ENCODE measurements around the gene LSM3. TPM values are rescaled to one million over a fixed set of nuclear protein-coding genes. Genes with fewer than 3 reads are reported as not detected.

Gene LSM3
- total and polyA plus RNA-seq, 9 of the 15 experiments (the other 6 are each of a cell fraction or from before 2014, with no cell fraction given) = 33.8 to 203 (median 61.2) TPM

- TF ChIP-seq CHD7 (IDR thresholded peaks at IDR 0.05; ENCODE audit: low read depth, low read length) (no peak), ZNF41 (CRISPR knock-in tag; conservative IDR thresholded peaks at IDR 0.05) (0 out of 2 replicates have a peak, but pooled peaks have one; percentile 10), TCF3 (CRISPR knock-in tag; IDR thresholded peaks at IDR 0.05) (no peak; the same call in none of the 2 replicates), TAF9B (IDR thresholded peaks at IDR 0.05; ENCODE audit: partially characterized antibody) (peak; percentile 89), PPARD (CRISPR knock-in tag; IDR thresholded peaks at IDR 0.05) (no peak), ATF2 (CRISPR knock-in tag; IDR thresholded peaks at IDR 0.05) (no peak), E2F8 (IDR thresholded peaks at IDR 0.05; ENCODE audit: low read depth, partially characterized antibody) (peak; percentile 85), USF1 (CRISPR knock-in tag; IDR thresholded peaks at IDR 0.05) (peak; percentile 65), BRCA1 (IDR thresholded peaks at IDR 0.05) (no peak), BRCA1 (CRISPR knock-in tag; IDR thresholded peaks at IDR 0.05) (no peak; the same call in 1 of the 2 replicates)
Measured at GRCh38 chr3:14178247-14179113, at the start of gene LSM3, which contains the start of gene XPC (continued).

Data from K562 (cell line).